IMR-90 (cell line): ENCODE measurements around the gene DOCK7.
"Not testable (repeated sequence)": the region's sequence is repeated elsewhere in the genome, so short reads cannot be mapped to it uniquely, and the experiment has no call there.

ENCODE experiments used
- CEBPB ChIP-seq: IDR thresholded peaks from 2 replicates; pipeline ENCODE4 v1.6.1; 2012; ENCODE audit warnings: low read depth, low read length, improper control_type of control experiment
- FOS ChIP-seq: fragments of 150-350 bp; IDR thresholded peaks from 2 replicates; pipeline ENCODE4 v1.6.1; 2016; ENCODE audit warnings: low read depth, low read length
- MAFK ChIP-seq: IDR thresholded peaks from 2 replicates; pipeline ENCODE4 v1.6.1; 2012; ENCODE audit warnings: low read depth, low read length, improper control_type of control experiment
- MAZ ChIP-seq: IDR thresholded peaks from 2 replicates; pipeline ENCODE4 v1.6.1; 2012; ENCODE audit warnings: low read depth, mild to moderate bottlenecking, low read length, improper control_type of control experiment, moderate library complexity, borderline replicate concordance
- MXI1 ChIP-seq: IDR thresholded peaks from 2 replicates; pipeline ENCODE4 v1.6.1; 2012; ENCODE audit warnings: low read depth, mild to moderate bottlenecking, low read length, moderate library complexity, borderline replicate concordance
- POLR2A ChIP-seq: IDR thresholded peaks from 2 replicates; pipeline ENCODE4 v1.6.1; 2012; ENCODE audit warnings: mild to moderate bottlenecking, low read depth, low read length
- RFX5 ChIP-seq: IDR thresholded peaks from 2 replicates; pipeline ENCODE4 v1.8.0; 2012; ENCODE audit warnings: low read depth, mild to moderate bottlenecking, low read length, moderate library complexity
- TF ChIP-seq, protein P1 (sequence below): conservative IDR thresholded peaks from 2 replicates; pipeline ENCODE4 v1.5.1; 2012; ENCODE audit warnings: mild to moderate bottlenecking, low read depth, low read length, improper control_type of control experiment

GRCh38 chr1:62527346-62527745 is 160.8 kb downstream of the DOCK7 start:
- TF ChIP-seq, protein P1, sequence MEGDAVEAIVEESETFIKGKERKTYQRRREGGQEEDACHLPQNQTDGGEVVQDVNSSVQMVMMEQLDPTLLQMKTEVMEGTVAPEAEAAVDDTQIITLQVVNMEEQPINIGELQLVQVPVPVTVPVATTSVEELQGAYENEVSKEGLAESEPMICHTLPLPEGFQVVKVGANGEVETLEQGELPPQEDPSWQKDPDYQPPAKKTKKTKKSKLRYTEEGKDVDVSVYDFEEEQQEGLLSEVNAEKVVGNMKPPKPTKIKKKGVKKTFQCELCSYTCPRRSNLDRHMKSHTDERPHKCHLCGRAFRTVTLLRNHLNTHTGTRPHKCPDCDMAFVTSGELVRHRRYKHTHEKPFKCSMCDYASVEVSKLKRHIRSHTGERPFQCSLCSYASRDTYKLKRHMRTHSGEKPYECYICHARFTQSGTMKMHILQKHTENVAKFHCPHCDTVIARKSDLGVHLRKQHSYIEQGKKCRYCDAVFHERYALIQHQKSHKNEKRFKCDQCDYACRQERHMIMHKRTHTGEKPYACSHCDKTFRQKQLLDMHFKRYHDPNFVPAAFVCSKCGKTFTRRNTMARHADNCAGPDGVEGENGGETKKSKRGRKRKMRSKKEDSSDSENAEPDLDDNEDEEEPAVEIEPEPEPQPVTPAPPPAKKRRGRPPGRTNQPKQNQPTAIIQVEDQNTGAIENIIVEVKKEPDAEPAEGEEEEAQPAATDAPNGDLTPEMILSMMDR, result not testable (repeated sequence)
- TF ChIP-seq MAFK, POLR2A, MAZ, MXI1, CEBPB, RFX5, FOS: not testable (repeated sequence)
